Glomerular visceral epithelial cell (primary cell): ENCODE measurements around the gene ATP5ME.
"Not testable (repeated sequence)": the region's sequence is repeated elsewhere in the genome, so short reads cannot be mapped to it uniquely, and the experiment has no call there.

ENCODE experiments used
- DNase-seq: peaks from one replicate; pipeline ENCODE4 v3.0.0-alpha.2; 2016; ENCODE audit errors: extremely low spot score

Gene ATP5ME

DNA sequence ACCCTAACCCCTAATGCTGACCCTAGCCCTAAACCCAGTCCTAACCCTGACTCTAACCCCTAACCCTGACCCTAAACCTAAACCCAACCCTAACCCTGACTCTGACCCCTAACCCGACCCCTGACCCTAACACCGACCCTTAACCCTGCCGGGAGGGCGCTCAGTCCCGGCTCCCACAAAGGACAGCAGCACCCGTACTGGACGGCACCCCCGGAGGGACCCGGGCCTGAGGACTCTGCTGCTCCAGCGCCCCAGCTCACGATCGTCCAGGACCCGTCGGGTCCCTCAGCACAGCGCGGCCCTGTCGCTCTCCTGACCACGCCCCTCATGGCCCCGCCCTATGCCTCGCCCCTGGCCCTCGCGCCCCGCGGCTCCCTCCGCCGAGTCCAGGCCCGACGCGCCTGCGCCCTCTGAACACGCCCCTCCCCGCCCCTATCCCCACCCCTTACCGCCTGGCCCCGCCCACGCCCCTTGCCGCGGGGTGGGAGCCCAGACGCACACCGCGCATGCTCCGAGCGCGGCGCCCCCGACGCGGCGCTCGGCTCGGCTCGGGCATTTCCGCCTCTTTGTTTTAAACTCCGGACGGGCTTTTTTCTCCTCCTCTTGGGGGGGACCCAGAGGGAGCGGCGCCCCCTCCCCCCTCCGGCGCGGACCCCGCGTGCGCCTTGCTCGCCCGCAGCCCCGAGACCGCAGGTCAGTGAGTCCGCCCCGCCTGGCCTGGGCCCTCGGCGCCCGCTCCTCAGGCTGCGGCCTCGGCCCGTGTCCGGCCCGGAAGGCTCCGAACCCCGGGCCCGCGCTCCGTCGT lies 31.4 kb upstream of the ATP5ME start, which contains the start of gene PCGF3:
Gene PCGF3, plus strand, starts transcription at position 555 of the 805 bp plus-strand sequence. CDS start 27,849 bp downstream, outside the sequence.
- peak; percentile 97 for DNase-seq

DNA sequence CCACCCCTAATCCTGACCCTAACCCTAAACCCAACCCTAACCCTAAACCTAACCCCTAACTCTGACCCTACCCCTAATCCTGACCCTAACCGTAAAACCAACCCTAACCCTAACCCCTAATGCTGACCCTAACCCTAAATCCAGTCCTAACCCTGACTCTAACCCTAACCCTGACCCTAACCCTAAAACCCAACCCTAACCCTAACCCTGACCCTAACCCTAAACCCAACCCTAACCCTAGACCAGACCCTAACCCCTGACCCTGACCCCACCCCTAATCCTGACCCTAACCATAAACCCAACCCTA lies 30.8 kb upstream of the ATP5ME start:
- DNase-seq, result no peak

DNA sequence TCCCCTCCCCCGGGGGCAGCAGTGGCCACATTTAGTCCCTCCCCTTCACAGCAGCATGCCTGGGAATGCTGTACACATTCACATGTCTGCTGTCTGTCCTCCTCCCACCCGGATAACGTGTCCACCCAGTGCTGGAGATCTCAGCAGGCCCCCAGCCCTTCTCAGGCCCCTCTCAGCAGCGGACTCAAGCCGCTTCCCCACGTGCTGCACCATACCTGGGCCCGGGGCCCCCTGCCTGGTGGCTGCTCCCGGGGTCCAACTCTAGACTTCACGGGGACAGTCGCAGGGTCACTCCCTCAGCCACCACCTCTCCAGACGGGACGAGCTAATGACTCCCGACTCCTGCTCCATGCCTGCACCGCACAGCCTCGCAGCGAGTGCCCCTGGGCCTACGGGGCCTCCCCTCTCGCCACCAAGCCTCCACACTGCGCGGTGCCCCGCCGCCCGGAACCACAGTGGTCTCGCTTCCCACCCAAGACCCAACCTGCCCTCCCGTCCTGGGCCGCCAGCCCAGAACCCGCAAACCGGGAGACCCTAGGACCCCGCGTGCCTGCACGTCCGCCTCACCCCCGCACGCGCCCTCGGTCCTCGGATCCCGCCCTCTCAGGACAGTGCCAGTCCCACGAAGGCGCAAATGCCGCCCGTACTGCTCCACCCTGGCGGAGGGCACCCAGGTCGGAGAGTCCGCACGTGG lies 30.3 kb upstream of the ATP5ME start:
- DNase-seq, result no peak

DNA sequence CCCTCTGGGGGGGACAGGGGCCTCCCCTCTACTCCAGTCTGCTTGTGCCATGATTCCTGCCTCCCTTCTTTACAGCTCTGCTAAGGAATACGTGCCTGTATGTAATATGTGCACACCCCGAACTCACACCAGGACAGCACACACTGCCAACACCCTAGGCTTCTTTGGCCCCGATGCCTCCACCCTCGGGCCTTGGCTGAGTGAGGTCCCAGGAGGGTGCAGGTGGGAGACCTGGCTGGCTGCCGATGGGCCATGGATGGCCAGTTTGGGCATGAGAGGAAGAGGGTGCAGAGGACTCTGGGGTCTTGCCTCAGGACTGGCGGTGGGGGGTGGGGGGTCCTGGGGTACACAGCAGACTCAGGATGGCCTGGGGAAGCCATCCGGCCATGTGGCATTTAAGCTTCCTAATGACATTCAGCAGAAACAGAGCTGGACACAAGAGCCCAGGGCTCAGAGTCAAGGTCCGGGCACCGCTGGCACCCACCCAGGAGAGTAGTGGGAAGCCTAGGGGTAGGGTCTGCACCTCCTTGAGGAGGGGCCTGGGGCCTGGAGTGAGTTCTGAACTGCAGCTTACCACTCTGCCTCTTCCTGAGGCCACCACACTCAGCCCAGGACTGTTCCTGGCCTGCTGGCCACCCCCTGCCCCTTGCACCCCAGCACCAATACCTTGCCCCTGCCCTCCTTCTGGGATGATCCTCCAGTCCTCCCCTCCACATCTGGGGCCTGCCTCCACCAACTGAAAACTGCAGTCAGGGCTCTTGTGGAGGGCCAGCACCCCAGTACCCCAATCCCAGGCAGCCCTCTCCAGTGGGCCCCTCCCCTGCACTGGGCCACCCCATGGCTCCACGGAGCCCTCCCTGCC lies 29.5 kb upstream of the ATP5ME start:
- DNase-seq, result no peak

DNA sequence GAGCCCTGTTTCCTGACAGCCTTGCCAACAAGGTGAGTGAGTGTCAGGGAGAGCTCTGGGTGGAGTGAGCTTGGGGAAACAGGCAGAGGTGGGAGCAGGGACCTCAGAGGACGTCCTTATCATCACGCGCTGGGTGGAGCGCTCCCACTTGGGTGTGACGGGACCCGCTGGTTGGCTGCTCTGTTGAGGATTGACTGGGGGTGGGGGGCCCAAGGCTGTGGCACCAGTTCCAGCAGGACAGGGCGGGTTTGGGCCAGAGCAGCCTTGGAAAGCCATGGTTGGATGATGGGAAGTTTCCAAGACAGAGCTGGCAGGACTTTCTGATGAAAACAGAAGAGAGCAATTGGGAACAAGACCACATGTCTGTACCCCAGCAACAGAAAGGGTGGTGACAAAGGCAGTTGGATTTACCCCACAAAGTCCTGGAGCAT lies 28.6 kb upstream of the ATP5ME start:
- no peak for DNase-seq

DNA sequence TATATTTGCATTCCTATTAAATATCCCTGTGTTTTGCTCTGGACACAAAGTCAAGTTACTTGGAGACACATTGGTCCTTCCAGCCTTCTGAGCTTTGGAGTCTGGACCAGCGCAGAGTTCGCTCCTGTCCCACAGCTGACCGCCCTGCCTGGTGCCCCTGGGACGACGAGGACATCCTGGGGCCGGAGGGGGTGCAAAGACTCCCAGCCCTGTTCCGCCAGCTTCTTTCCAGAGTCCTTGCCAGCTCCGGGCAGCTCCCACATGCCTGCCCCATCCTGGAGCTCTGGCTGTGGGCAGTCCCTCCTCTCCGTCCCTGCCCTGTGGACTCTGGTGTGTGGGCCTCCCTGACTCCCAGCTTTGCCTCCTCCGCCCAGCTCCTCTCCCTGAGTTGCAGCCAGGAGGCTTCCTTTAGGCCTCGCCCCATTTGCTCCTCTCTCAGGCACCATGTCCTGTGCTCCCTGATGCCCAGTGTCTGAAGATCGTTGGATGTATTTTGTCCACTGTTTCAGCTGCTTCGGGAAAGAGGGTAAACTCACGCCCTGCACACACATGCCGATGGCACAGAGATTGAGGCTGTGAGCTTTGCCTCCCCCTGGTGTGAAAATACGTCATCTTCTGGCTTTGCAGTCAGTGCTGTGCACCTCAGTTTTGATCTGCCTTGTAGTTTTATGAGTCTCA lies 26.6 kb upstream of the ATP5ME start:
- no peak for DNase-seq

DNA sequence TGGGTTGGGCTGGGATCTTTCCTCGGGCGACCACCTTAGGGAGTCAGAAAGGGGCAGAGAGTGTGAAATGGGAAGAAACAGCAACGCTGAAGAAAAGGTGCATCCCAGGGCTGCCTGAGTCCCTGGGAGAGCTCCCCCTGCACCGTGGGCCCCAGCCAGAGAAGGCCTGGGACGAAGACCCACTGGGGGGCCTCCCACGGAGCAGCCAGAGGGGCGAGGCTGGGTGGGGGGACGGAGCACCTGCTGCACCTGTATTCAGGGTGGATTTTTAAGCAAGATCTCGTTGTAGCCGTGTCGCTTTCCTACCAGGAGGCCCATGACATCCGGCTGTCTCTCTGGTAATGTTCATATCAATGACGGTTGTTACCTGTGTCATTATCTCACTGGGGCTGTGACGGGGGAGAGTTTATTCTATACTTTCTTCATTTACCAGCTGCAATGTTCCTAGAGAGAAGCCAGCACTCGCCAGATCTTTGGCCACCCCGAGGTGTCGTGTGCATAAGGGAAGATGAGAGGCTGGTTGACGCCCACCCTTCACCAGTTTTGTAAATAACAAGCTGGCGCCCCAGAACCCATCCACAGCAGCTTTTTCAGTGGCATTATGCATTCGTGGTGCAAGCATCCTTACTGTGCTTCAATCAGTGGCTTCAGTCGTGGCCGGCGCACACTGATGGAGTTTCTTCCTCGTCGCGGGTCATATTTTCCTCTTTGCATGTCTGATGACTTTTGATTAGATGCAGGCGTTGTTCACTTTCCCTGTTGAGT lies 25.9 kb upstream of the ATP5ME start:
- DNase-seq, result no peak

DNA sequence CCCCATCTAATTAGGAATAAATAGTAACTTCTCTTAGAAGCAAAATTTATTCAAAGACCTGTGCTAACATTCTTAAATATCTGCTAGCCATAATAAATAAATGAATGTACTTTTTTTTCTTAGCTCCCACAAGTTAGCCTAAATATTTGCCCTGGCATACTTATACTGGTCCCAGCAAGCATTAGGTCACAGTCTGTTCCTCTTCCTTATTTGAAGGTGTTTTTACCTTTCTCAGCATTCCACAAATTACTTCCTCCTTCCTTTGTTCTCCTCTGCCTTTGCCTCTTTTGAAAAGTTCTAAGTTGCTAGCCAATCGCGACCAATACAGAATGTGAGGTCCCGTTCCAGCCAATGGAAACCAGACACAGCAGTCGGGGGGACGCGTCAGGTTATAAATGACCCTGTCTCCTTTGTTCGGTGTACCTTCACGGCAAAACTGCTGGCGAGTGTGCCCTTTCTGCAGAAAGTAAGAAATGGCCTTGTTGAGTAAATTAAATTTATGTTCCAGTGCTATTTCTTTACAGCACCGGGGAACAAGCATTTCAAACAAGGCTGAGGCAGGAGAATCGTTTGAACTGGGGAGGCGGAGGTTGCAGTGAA lies 20.4 kb upstream of the ATP5ME start:
- not testable (repeated sequence) for DNase-seq

DNA sequence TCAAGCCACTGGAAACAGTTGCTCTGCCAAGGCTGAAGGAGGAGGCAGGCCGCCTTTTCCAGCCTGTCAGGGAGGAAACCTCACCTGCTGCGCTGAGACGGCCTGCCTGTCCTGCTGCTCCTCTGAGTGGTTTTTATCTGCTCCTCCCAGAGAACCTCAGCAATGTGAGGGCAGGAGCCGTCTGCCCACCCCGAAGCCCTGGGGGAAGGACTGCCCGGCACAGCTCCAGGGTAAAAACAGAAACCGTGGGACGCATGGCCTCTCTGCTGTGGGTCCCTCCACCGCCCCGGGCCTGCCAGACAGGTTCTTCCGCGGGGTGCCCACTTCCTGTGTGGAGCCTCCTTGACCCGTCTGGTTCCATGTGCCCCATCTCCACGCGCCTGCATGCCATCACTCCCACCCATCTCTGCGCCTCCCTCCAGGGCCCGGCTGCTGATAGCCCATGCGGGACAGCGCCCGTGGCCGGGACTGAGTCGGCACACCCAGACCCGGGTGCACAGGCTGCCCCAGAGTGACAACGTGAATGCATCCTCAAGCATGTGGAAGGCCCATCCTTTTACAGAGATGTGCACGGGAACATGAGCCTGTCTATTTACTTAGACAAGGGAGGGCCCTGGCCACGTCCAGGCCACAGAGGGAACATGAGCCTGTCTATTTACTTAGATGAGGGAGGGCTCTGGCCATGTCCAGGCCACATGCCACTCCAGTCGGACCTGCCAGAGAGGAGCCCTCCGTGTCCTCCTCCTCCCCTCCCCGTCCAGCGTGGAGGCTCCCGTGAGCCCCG lies 18.9 kb upstream of the ATP5ME start:
- no peak for DNase-seq

DNA sequence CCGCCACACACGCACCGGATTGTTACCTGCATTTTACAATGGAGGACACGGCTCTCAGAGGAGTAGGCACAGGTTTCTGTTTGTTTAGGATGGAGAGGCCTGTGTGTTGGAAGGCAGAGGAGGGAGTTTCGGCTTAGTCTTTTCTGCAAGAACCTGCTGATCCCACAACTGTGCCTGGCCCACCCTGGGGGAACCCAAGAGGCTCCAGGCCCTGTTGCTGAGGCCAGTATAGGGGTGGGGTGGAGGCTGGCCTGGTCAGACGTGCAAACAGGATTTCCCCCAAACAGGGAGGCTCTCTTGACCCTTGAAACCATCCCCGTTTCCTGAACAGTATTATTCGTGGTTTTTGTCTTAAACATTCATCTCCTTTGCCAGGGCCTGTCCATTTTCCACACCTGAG lies 15.6 kb upstream of the ATP5ME start:
- no peak for DNase-seq

DNA sequence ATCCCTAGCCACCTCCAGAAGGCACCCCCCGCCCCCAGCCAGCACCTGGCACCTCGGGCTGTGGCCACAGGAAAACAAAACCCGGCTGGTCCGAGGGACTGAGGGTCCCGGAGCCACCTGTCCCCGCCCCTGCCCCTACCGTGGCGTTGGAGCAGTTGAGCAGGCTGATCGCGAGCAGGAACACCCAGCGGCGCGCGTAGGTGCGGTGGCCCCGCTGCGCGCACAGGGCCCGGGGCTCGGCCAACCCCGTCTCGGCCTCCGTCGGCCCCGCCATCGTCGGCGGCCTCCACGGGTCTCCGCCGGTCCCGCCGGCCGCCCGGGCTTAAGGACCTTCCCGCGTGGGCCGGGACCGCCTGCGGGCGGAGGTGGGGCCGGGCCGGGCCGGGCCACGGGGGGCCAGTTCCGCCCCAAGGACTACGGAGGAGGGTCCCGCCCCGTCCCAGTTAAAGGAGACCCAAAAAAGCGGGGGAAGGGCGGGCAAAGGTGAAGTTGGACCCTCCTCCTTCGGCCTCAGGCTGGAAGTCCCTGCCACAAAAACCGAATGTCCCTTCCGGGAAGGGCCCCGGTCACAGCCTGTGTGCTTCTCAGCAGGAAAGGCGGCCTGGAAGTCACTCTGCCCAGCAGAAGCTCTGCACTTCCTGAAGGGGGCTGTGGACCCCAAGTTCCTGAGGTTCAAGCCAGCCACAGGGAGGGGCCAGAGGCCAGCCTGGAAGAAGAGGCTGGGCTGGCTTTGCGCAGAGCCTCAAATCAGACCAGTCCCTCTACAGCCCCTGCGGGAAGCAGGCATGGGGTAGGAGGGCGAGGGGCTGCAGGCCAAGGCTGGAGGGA lies 15.0 kb upstream of the ATP5ME start, which contains the start of gene SLC49A3:
Gene SLC49A3, minus strand, starts transcription at position 298 of the 828 bp plus-strand sequence. Its CDS starts 24 bp downstream, at position 274.
- no peak for DNase-seq

DNA sequence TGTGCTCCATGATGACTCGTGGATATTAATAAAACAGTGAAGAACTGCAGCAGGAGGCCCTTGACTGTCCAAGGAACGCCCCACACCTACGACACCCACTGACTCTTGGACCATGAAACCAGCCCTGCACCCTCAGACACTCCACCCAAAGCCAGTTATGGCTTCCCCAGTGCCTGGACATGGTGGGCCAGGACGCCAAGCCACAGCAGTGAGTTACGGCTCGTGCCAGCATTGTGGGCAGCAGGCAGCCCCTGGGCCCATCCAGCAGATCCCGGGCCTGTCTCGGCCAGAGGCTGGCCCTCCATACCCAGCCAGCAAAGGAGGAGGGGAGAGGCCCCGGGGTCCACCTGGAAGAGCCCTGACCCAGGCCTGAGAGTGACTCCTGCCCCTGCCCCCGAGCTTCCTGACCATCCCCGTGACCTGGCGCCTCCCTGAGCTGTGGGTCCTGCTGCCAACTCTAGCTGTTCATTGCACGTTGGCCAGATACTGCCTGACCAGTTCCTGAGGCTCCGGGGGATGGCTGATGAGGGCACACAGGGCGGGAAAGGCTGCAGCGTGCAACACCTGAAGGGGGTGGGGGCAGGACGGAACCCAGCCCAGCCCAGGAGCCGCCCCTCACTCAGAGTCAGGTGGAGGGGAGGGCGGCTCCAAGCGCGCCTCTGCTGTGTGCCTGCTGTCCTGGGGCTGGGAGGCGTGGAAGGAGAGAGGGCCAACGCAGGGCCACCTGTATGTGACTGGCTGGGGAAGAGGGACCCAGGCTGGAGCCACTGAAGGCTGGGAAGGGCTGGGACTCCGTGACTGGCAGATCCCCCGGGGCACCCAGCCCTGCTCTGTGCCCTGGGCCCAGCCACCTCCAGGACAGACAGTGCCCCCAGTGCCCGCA lies 14.1 kb upstream of the ATP5ME start:
- DNase-seq, result no peak

DNA sequence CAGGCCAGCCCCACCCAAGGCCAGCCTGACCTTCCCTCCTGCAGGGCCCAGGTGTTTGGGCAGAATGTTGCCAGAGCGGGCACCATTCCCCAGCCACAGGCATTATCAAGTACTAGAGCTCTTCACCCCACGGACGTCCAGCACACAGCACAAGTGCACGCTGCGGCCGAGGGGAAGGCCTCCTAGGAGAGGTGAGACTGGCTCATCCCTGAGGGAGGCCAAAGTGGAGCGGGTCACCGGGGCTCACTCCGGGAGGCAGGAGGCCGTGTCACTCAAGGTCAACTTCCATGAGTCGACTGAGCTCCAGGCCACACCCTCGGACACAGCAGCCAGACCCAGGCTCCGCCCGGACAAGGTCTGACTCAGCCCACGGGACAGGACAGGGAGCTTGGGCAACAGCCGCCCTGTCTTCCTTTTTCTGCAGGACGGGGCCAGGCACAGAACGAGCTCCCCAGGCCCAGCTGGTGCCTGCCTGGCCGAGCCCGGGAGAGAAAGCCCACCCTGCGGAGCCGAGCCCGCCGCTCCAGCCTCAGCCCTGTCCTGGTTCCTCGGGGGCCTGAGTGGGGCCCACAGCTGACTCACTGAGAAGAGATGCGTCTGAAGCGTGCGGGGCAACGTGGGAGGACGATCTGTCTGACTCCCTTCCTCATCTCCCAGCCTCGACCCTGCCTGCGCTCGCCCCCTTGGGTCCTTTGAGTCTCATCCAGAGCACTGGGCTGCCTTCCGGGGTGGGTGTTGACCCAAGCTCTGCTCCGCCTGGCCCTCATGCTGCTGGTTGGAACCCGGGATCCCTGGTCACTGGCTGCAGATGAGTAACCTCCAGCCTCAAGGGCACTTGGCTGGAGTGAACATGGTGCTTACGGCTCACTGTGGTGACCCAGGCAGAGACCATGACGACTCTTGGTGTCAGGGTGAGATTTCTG lies 13.2 kb upstream of the ATP5ME start:
- DNase-seq, result peak; percentile 91

DNA sequence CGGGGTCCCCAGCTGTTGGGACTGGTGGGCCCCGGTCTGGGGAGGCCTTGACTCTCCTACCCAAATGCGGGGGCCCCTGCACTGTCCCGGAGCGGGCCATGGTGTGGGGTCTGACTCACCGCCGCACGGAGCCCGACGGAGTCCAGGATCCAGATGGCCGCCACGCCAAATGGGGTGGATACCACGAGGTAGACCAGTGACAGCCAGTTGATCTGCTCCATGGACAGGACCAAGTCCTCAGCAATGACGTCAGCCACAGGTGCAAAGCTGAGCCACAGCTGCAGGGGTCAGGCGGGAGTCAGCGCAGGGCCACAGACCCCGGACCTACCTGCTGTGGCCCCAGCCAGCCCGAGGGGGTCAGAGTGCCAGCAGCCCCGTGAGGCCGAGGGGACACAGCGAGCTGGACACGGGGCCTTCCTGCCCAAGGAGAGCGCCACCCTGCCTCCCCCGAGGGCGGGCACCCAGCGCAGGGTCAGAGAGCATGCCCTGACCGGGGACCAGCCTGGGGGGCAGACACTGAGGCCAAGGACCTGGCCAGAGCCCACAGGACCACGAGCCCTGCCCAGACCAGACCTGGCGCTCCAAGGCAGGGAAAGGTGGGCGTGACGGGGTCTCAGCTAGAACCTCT lies 12.5 kb upstream of the ATP5ME start:
- no peak for DNase-seq

DNA sequence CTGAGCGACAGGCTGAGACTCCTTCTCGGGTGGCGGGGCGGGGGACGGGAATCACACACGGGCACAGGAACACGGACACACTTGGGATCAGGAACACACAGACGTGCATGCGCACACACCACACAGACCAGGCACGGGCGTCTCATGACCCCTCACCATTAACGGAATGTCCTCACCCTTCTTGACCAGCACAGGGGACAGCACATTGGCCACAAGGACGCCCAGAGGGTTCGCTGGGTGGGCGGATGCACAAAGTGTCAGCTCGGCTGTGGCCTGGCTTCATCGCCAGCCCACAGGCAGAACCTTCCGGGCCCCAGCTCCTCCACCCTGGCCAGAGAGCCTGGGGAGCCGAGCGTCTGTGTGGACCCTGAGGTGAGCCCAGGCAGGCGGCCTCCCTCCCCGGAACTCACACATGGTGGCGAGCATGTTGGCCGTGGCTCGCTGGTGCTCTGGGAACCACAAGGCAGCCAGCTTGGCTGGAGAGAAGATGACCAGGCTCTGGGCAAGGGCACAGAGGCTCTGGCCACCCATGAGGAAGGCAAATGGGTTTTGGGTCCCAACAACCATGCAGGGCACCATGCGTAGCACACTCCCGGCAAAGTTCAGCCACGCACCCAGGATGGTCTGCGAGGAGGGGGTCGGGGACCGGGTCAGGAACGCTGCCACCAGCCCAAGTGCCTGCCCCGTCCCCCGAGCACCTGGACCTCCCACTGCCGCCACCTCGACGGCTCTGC lies 11.8 kb upstream of the ATP5ME start:
- DNase-seq, result no peak
